H1 (cell line): ENCODE data around the gene ANKRD11. TPM values are rescaled to one million over a fixed set of nuclear protein-coding genes. Genes with fewer than 3 reads are reported as not detected.

Experiments used
- ASH2L ChIP-seq: fragments of 200-600, 300-600 bp; sonication (generic); IDR thresholded peaks from one replicate; pipeline ENCODE4 v1.7.1; 2017; ENCODE audit warnings: low read length
- E2F6 ChIP-seq: IDR thresholded peaks from 2 replicates; pipeline ENCODE4 v1.6.1; 2012; ENCODE audit warnings: inconsistent platforms
- HDAC2 ChIP-seq, 2 experiments: fragments of 300-600 bp in 1 of 2; sonication (generic) in 1 of 2; IDR thresholded peaks; 2 replicates each; pipeline ENCODE4 v1.6.1; 2011 to 2012; ENCODE audit warnings: low read depth in 2 of 2, low read length in 2 of 2, mild to moderate bottlenecking in 2 of 2, moderate library complexity in 2 of 2, borderline replicate concordance in 1 of 2, inconsistent platforms in 1 of 2
- NRF1 ChIP-seq: IDR thresholded peaks from 2 replicates; pipeline ENCODE4 v1.6.1; 2011; ENCODE audit warnings: mild to moderate bottlenecking, low read depth, low read length, improper control_type of control experiment
- POLR2A ChIP-seq, 2 experiments: IDR thresholded peaks; 1 replicate in 1 of 2; 2 replicates in 1 of 2; pipeline ENCODE4 v1.6.1; 2011; ENCODE audit warnings: low read depth in 2 of 2, low read length in 2 of 2, mild to moderate bottlenecking in 2 of 2; ENCODE audit errors: control extremely low read depth in 1 of 2
- SAP30 ChIP-seq: fragments of 300-600 bp; sonication (generic); IDR thresholded peaks from 2 replicates; pipeline ENCODE4 v1.7.1; 2012; ENCODE audit warnings: low read length, moderate library complexity, mild to moderate bottlenecking, inconsistent platforms; ENCODE audit not compliant: insufficient read depth, insufficient replicate concordance
- polyA plus RNA-seq, 7 experiments: library from polyadenylated mRNA; depleted of rRNA in 3 of 7; stranded (reverse) in 5 of 7; unstranded in 2 of 7; fragments of >200 nt in 5 of 7; fragments of 200-250 nt in 2 of 7; gene quantifications; 1 replicate in 5 of 7; 2 replicates in 1 of 7; 4 replicates in 1 of 7; pipeline versions ENCODE4 v1.2.1 to v1.2.3, GENCODE V29; 2011 to 2013; ENCODE audit warnings: missing spikeins in 2 of 7, mixed read lengths in 2 of 7
- total RNA-seq: library from RNA; stranded (reverse); fragmentation: NEBNext Ultra II Directional; extraction: Animal tissue kit (Norgen Biotek cat#: 25700); gene quantifications from 2 replicates; pipeline ENCODE4 v1.2.1, GENCODE V29; 2021

ANKRD11 gene
- total and polyA plus RNA-seq, 2 of the 8 experiments (the other 6 are each of a cell fraction or from before 2014, with no cell fraction given), result 46.5 to 142 TPM

DNA sequence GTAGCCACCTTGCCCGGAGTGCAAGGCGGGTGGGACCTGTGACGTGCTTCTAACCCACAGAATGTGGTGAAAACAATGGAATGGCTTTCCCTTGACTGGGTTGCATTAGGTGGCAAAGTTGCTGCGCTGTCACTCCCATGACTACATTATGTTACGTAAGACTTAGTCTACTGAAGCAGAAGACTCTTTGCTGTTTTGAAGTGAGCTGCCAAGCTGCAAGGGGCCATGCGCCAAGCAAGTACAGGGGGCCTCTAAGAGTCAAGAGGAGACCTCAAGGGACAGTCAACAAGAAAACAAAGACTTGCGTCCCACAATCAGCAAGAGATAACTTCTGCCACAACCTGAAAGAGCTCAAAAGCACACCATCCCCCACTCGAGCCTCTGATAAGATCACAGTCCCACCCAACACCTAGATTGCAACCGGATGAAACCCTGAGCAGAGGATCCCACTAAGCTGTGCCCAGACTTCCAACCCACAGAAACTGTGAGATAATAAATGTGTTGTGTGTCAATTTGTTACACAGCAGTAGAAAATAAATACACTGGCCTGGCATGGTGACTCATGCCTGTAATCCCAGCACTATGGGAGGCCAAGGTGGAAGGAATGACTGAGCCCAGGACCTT is 16.5 kb downstream of the ANKRD11 start (continued):
- no peak for TF ChIP-seq E2F6
- TF ChIP-seq POLR2A (IDR thresholded peaks at IDR 0.05; ENCODE audit: control extremely low read depth in 1 of 2, low read depth in 2 of 2, low read length in 2 of 2), result no peak
- no peak for TF ChIP-seq HDAC2 (IDR thresholded peaks at IDR 0.05; ENCODE audit: borderline replicate concordance in 1 of 2, low read depth in 2 of 2, low read length in 2 of 2)
- TF ChIP-seq NRF1, result no peak
- no peak for TF ChIP-seq ASH2L
- TF ChIP-seq SAP30, result no peak
